BE2C (cell line): ENCODE measurements around the gene CEP128.

Source experiments
- DNase-seq: peaks from one replicate; pipeline ENCODE4 v3.0.0-alpha.2; 2020
- H3K27me3 ChIP-seq: fragments of 250-450 bp; sonication (Bioruptor Pico); 2 replicates; pipeline ENCODE4 v1.5.1; 2020; ENCODE audit warnings: mild to moderate bottlenecking
- H3K36me3 ChIP-seq: fragments of 250-450 bp; sonication (Bioruptor Pico); 2 replicates; pipeline ENCODE4 v1.5.1; 2020; ENCODE audit warnings: mild to moderate bottlenecking
- H3K4me1 ChIP-seq: fragments of 250-450 bp; sonication (Bioruptor Pico); 2 replicates; pipeline ENCODE4 v1.5.1; 2020
- H3K4me3 ChIP-seq: 2 replicates; pipeline ENCODE4 v1.5.1; 2011; ENCODE audit warnings: low read depth, low read length
- H3K9me3 ChIP-seq: fragments of 250-450 bp; sonication (Bioruptor Pico); 2 replicates; pipeline ENCODE4 v1.5.1; 2020
- CTCF ChIP-seq: IDR thresholded peaks from 2 replicates; pipeline ENCODE4 v1.5.1; 2012; ENCODE audit warnings: mild to moderate bottlenecking, low read depth, low read length

CEP128 gene

GRCh38 chr14:80726211-80726610, 215.3 kb downstream of the CEP128 start:
- H3K4me1 ChIP-seq, result no peaks in the 10 kb centered on the region
- DNase-seq, result no peak
- no peak for TF ChIP-seq CTCF
- H3K36me3 ChIP-seq, result no peaks in the 10 kb centered on the region
- H3K9me3 ChIP-seq, result no peaks in the 10 kb centered on the region
- H3K27me3 ChIP-seq, result no peaks in the 10 kb centered on the region
- H3K4me3 ChIP-seq, result no peak overlapping the region

- no peaks in the 10 kb centered on the region for H3K27me3 ChIP-seq
- H3K4me1 ChIP-seq, result no peaks in the 10 kb centered on the region
- H3K9me3 ChIP-seq, result no peaks in the 10 kb centered on the region
- no peak for TF ChIP-seq CTCF
- no peaks in the 10 kb centered on the region for H3K36me3 ChIP-seq
- DNase-seq, result no peak
- no peak overlapping the region for H3K4me3 ChIP-seq
Measured at GRCh38 chr14:80718940-80719339, 222.6 kb downstream of the CEP128 start.

- no peak for TF ChIP-seq CTCF
- no peaks in the 10 kb centered on the region for H3K9me3 ChIP-seq
- no peaks in the 10 kb centered on the region for H3K4me1 ChIP-seq
- no peak for DNase-seq
- H3K36me3 ChIP-seq, result no peaks in the 10 kb centered on the region
- no peaks in the 10 kb centered on the region for H3K27me3 ChIP-seq
- H3K4me3 ChIP-seq, result no peak overlapping the region
Measured at GRCh38 chr14:80714474-80714873, 227.1 kb downstream of the CEP128 start.

- no peak for TF ChIP-seq CTCF
- DNase-seq, result no peak
- H3K4me3 ChIP-seq, result no peak overlapping the region
- no peaks in the 10 kb centered on the region for H3K27me3 ChIP-seq
- H3K4me1 ChIP-seq, result no peaks in the 10 kb centered on the region
- H3K36me3 ChIP-seq, result no peaks in the 10 kb centered on the region
- no peaks in the 10 kb centered on the region for H3K9me3 ChIP-seq
Measured at GRCh38 chr14:80713076-80713850, 228.3 kb downstream of the CEP128 start.

GRCh38 chr14:80705241-80705980, 236.1 kb downstream of the CEP128 start:
- no peak for DNase-seq
- H3K4me3 ChIP-seq, result no peak overlapping the region
- no peaks in the 10 kb centered on the region for H3K9me3 ChIP-seq
- H3K4me1 ChIP-seq, result no peaks in the 10 kb centered on the region
- no peak for TF ChIP-seq CTCF
- H3K36me3 ChIP-seq, result no peaks in the 10 kb centered on the region
- H3K27me3 ChIP-seq, result no peaks in the 10 kb centered on the region

GRCh38 chr14:80700601-80701000, 240.9 kb downstream of the CEP128 start:
- TF ChIP-seq CTCF, result no peak
- Histone ChIP-seq H3K4me3 (no peak overlapping the region), H3K9me3 (no peaks in the 10 kb centered on the region), H3K27me3 (no peaks in the 10 kb centered on the region), H3K4me1 (no peaks in the 10 kb centered on the region), H3K36me3 (no peaks in the 10 kb centered on the region)
- DNase-seq, result no peak
